Spinal cord (tissue), 10 donors: Measurements from ENCODE around the gene OVOL3. TPM values are rescaled to one million over a fixed set of nuclear protein-coding genes. Genes with fewer than 3 reads are reported as not detected.

ENCODE experiments used
- DNase-seq, 6 donors: peaks; one replicate each; pipeline versions ENCODE4 v3.0.0 to v3.0.0-alpha.2; 2013 to 2015; ENCODE audit warnings: low spot score in 6 of 6, low read depth in 4 of 6
- H3K27ac ChIP-seq: one replicate; pipeline ENCODE4 v1.5.1; 2013; ENCODE audit warnings: low read depth, low read length, control low read depth
- H3K27me3 ChIP-seq: one replicate; pipeline ENCODE4 v1.6.1; 2013; ENCODE audit warnings: low read length; ENCODE audit not compliant: control insufficient read depth, insufficient read depth
- H3K36me3 ChIP-seq: one replicate; pipeline ENCODE4 v1.6.1; 2013; ENCODE audit warnings: low read length; ENCODE audit not compliant: control insufficient read depth, insufficient read depth
- H3K4me1 ChIP-seq: one replicate; pipeline ENCODE4 v1.6.1; 2013; ENCODE audit warnings: low read length; ENCODE audit not compliant: control insufficient read depth, insufficient read depth
- H3K4me3 ChIP-seq: one replicate; pipeline ENCODE4 v1.5.1; 2013; ENCODE audit warnings: low read depth, low read length, control low read depth
- H3K9me3 ChIP-seq: one replicate; pipeline ENCODE4 v1.6.1; 2013; ENCODE audit warnings: low read length; ENCODE audit not compliant: control insufficient read depth, insufficient read depth
- WGBS: methylation state at CpG from one replicate; pipeline ENCODE4 v1.1.5; 2013; ENCODE audit warnings: missing lambda C conversion rate; ENCODE audit not compliant: insufficient coverage; 5-methylcytosine and 5-hydroxymethylcytosine counted together
- polyA plus RNA-seq, 2 donors: library from polyadenylated mRNA; unstranded; fragments of 120-200 nt; gene quantifications; one replicate each; pipeline ENCODE4 v1.2.1, GENCODE V29; 2013; ENCODE audit not compliant: insufficient read length in 2 of 2
- total RNA-seq, 2 donors: library from RNA; depleted of rRNA in 1 of 2; stranded (reverse); fragments of 120-200 nt in 1 of 2; fragments of >200 nt in 1 of 2; gene quantifications; one replicate each; pipeline versions ENCODE4 v1.2.3 to v1.2.4, GENCODE V29; 2013 to 2014
- donor health status: healthy.

Gene OVOL3
- total and polyA plus RNA-seq, 4 donors, result 0.56 TPM; not detected in 3

GRCh38 chr19:36081894-36082293 lies 29.0 kb upstream of the OVOL3 start:
- Histone ChIP-seq H3K27me3 (no peaks in the 10 kb centered on the region), H3K4me3 (no peak overlapping the region), H3K9me3 (no peaks in the 10 kb centered on the region), H3K27ac (no peak overlapping the region), H3K36me3 (peaks cover 28% of the 10 kb centered on the region), H3K4me1 (peaks cover 6% of the 10 kb centered on the region)
- DNase-seq, result no peak
- WGBS, result 82% methylated on average over 7 of the region's 7 CpGs

GRCh38 chr19:36082916-36083315 lies 28.0 kb upstream of the OVOL3 start:
- 97% methylated on average over 13 of the region's 13 CpGs for WGBS

GRCh38 chr19:36084231-36085009 lies 26.5 kb upstream of the OVOL3 start:
- H3K36me3 ChIP-seq, result peaks cover 40% of the 10 kb centered on the region
- WGBS, result 99% methylated on average over 12 of the region's 12 CpGs

More at GRCh38 chr19:36082916-36083315, 28.0 kb upstream of the OVOL3 start:
- H3K27ac ChIP-seq, result no peak overlapping the region
- H3K9me3 ChIP-seq, result no peaks in the 10 kb centered on the region
- no peak overlapping the region for H3K4me3 ChIP-seq
- no peak for DNase-seq
- no peaks in the 10 kb centered on the region for H3K27me3 ChIP-seq
- H3K4me1 ChIP-seq, result peaks cover 6% of the 10 kb centered on the region
- peaks cover 31% of the 10 kb centered on the region for H3K36me3 ChIP-seq

GRCh38 chr19:36086326-36086725 lies 24.6 kb upstream of the OVOL3 start:
- Histone ChIP-seq H3K9me3 (no peaks in the 10 kb centered on the region), H3K27ac (no peak overlapping the region), H3K27me3 (no peaks in the 10 kb centered on the region), H3K4me1 (peaks cover 6% of the 10 kb centered on the region), H3K4me3 (no peak overlapping the region), H3K36me3 (peaks cover 52% of the 10 kb centered on the region)
- WGBS, result 90% methylated on average over 9 of the region's 9 CpGs
- DNase-seq, result no peak

More at GRCh38 chr19:36084231-36085009, 26.5 kb upstream of the OVOL3 start:
- Histone ChIP-seq H3K4me3 (no peak overlapping the region), H3K9me3 (no peaks in the 10 kb centered on the region), H3K27me3 (no peaks in the 10 kb centered on the region), H3K27ac (no peak overlapping the region), H3K4me1 (peaks cover 6% of the 10 kb centered on the region)
- DNase-seq, result no peak

GRCh38 chr19:36089847-36090246 lies 21.1 kb upstream of the OVOL3 start:
- WGBS, result 100% methylated on average over 5 of the region's 5 CpGs
- no peak for DNase-seq
- no peaks in the 10 kb centered on the region for H3K4me1 ChIP-seq
- no peak overlapping the region for H3K4me3 ChIP-seq
- no peaks in the 10 kb centered on the region for H3K27me3 ChIP-seq
- H3K27ac ChIP-seq, result no peak overlapping the region
- no peaks in the 10 kb centered on the region for H3K9me3 ChIP-seq
- peaks cover 44% of the 10 kb centered on the region for H3K36me3 ChIP-seq

- 87% methylated on average over 7 of the region's 13 CpGs for WGBS
- Histone ChIP-seq H3K27me3 (no peaks in the 10 kb centered on the region), H3K27ac (no peak overlapping the region), H3K9me3 (no peaks in the 10 kb centered on the region), H3K4me1 (no peaks in the 10 kb centered on the region), H3K36me3 (peaks cover 40% of the 10 kb centered on the region), H3K4me3 (no peak overlapping the region)
- DNase-seq, result no peak
Observed at GRCh38 chr19:36090910-36091695, 19.8 kb upstream of the OVOL3 start.

- Histone ChIP-seq H3K4me3 (no peak overlapping the region), H3K27ac (no peak overlapping the region), H3K9me3 (no peaks in the 10 kb centered on the region), H3K36me3 (peaks cover 40% of the 10 kb centered on the region), H3K27me3 (no peaks in the 10 kb centered on the region), H3K4me1 (peaks cover 2% of the 10 kb centered on the region)
- no peak for DNase-seq
- WGBS, result 100% methylated on average over 7 of the region's 7 CpGs
Observed at GRCh38 chr19:36092566-36092965, 18.4 kb upstream of the OVOL3 start.

- H3K36me3 ChIP-seq, result peaks cover 36% of the 10 kb centered on the region
- H3K4me1 ChIP-seq, result peaks cover 2% of the 10 kb centered on the region
- no peaks in the 10 kb centered on the region for H3K27me3 ChIP-seq
- DNase-seq, result no peak
- 100% methylated on average over 1 of the region's 5 CpGs for WGBS
- no peaks in the 10 kb centered on the region for H3K9me3 ChIP-seq
- no peak overlapping the region for H3K27ac ChIP-seq
- H3K4me3 ChIP-seq, result no peak overlapping the region
Observed at GRCh38 chr19:36093146-36093662, 17.7 kb upstream of the OVOL3 start.

GRCh38 chr19:36093687-36094086 lies 17.3 kb upstream of the OVOL3 start:
- WGBS, result 76% methylated on average over 4 of the region's 6 CpGs
- DNase-seq, result no peak

More at GRCh38 chr19:36093687-36094086, 17.3 kb upstream of the OVOL3 start:
- Histone ChIP-seq H3K36me3 (peaks cover 34% of the 10 kb centered on the region), H3K27ac (no peak overlapping the region), H3K4me3 (no peak overlapping the region), H3K27me3 (no peaks in the 10 kb centered on the region), H3K4me1 (peaks cover 2% of the 10 kb centered on the region), H3K9me3 (no peaks in the 10 kb centered on the region)
